GM21786 (cell line): ENCODE measurements around the gene TADA2A.
"Not testable (repeated sequence)": the region's sequence is repeated elsewhere in the genome, so short reads cannot be mapped to it uniquely, and the experiment has no call there.

Experiments
- ATAC-seq: cut with Tn5 transposase; IDR thresholded peaks from one replicate; pipeline ENCODE4 v1.9.1; 2021; ENCODE audit not compliant: unreplicated experiment

The TADA2A gene

GRCh38 chr17:37490638-37491614 is 84.2 kb downstream of the TADA2A start:
- ATAC-seq, result no peak

DNA sequence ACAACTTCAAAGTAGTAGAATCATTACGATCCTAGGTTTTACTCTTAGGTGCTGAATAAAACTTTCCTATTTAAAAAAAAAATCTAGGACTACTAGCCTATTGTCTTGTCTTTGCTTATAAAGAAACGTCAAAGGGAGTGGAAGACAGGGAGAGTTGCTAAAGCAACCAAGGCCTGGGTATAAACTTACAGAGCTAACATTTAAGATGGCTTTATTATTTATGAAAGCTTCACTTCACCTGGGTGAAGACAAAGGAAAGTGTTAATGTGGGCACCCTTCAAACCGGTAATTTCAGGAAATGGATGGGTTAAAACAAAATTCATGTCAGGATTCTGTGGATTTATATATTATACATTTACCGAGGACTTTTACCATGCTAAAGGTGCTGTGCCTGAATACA is 85.5 kb downstream of the TADA2A start:
- ATAC-seq, result no peak

DNA sequence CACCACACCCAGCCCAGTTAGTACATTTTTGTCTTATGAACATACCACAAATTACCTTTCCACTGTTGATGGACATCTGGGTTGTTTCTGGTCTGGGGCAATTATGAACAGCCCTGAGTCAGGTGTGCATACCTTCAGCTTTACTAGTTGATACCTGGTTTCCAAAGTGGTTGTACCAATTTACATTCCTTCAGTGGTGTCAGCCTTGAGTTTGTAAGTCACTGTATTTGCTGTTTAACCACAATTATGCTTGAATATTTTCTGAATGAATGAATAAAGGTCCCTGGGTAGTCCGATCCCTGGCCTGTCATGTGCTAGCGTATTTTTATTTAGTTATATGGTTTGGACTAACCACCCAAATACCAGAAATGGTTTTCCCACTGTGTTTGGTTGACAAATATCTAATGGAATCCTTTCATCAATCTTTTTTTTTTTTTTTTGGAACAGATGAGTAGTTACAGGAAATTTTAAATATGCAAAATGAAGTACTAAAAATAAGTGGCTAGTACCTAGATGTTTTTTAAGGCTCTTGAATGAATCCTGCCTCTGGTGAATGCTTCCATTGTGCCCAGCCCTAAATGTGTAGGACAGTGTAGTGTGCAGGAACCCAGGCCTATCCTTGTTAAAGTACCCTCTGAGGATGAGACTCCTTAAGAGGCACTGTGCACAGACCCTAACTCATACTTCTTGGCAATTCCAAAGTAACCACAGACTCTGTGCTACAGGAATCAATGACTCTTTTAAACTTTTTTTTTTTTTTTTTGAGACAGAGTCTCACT is 86.8 kb downstream of the TADA2A start:
- ATAC-seq, result no peak

- no peak for ATAC-seq
Measured at GRCh38 chr17:37494401-37494831, 87.7 kb downstream of the TADA2A start.

GRCh38 chr17:37494971-37495370 is 88.3 kb downstream of the TADA2A start:
- ATAC-seq, result no peak

DNA sequence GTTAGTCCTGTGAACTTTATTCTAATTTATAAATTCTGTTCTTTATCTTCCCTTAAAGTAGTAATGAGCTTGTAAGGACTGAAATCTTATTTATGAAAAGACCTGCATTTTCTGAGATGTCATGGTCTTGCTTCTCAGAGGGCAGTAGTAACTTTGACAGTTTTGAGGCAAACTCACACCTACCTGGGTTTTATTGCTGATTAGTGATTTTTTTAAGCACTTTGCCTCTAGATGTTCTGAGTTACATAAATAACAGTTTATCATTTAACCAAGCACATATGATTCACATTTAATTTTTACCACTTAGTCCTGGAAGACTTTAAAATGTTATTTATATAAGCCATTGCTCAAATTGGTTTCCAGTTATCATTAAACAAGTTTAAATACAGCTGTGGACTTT is 93.7 kb downstream of the TADA2A start:
- no peak for ATAC-seq

DNA sequence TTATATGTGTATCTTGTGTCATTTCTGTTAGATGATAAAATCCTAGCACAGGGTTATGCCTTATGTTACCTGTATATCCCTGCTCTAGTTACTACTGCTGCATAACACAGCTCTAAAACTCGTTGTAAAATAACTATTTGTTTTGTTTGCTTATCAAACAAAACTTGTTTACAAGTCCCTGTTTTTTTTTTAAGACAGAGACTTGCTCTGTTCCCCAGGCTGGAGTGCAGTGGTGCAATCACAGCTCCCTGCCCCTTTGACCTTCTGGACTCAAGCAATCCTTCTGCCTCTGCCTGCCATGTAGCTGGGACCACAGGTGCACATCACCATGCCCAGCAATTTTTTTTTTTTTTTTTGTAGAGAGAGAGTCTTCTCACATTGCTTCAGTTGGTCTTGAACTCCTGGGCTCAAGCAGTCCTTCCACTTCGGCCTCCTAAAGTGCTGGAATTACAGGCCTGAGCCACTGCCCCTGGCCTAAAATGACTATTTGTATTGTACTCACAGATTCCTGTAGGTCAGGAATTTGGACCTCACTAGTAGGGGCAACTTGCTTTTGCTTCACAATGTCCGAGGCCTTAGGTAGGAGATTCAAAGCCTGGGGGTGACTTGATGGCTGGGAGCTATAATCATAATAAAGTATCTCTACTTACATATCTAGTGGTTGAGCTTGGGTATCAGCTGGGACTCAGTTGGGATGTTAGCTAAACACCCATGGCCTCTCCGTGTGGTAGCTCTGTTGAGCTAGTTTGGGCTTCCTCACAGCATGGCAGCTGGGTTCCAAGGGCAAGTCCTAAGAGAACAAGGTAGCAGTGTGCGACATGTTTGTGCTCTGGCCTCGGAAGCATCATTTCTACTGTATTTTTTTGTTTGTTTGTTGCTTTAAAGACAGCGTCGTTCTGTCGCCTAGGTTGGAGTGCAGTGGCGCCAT is 95.6 kb downstream of the TADA2A start:
- ATAC-seq, result no peak

DNA sequence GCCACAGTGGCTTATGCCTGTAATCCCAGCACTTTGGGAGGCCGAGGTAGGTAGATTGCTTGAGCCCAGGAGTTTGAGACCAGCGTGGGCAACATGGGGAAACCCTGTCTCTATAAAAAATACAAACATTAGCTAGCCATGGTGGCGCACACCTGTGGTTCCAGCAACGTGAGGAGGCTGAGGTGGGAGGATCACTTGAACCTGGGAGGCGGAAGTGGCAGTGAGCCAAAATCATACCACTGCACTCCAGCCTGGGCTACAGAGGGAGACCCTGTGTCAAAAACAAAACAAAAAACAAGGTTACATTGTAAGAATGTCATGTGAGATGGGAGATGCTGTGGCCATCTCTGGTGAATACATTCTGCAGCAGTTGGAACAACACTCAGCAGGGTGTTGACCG is 96.5 kb downstream of the TADA2A start:
- no peak for ATAC-seq

DNA sequence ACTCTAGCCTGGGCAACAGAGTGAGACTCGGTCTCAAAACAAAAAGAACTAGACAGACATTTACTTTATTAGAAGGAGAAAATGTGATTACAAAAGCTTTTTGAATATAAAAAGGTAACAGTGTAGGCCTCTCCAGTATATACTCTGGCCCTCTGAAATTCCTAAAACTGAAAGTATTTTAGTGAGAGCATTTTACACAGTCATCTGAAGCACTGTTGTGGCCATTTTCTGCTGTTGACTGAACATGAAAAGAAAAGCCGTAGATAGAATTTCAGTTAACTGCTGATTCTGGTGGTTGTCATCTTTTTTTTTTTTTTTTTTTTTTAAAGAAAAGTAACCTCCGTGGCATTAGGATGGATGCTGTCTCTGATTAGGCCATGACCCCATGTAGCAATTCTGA is 98.6 kb downstream of the TADA2A start:
- ATAC-seq, result no peak

DNA sequence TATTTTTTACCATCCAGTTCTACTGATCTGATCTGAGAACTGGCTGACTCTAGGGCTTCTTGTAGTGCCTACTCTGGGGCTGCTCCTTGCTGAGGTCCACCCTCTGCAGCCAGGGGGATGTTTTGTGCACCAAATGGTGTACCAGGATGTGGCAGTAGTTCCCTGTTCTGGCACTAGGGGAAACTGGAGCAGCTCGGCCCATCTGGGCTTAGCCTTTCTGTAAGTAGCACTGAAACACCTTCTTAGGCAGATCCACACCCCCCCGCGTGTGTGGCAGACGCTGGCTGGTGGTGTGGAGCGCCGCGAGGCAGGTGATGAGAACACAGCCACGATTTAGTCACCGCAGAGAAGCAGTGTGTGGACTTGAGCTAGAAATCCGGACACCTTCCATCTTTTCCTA is 100.0 kb downstream of the TADA2A start:
- no peak for ATAC-seq

DNA sequence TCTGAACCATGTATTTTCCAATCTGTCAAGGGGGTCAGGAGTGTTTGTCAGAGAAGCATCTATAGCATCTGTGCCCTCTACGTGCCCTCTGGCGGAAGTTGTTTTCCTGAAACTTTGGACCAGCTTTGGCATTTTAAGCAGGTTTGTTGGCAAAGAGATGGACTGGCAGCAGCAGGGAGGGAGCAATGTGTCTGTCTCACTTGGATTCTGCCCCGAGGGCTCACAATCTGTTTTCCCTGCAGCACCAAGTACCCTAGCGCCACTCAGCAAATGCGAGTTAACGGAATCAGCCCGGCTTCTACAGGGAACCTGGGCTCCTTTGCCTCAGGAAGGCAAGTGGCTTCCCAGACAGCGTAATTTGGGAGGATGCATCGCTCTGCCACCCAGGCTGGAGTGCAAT is 100.4 kb downstream of the TADA2A start:
- ATAC-seq, result no peak

GRCh38 chr17:37510056-37510455 is 103.4 kb downstream of the TADA2A start:
- ATAC-seq, result no peak

- ATAC-seq, result not testable (repeated sequence)
Measured at GRCh38 chr17:37511642-37512041, 105.0 kb downstream of the TADA2A start.

- ATAC-seq, result no peak
Measured at GRCh38 chr17:37512442-37513068, 105.9 kb downstream of the TADA2A start.

GRCh38 chr17:37513711-37514110 is 107.0 kb downstream of the TADA2A start:
- no peak for ATAC-seq

DNA sequence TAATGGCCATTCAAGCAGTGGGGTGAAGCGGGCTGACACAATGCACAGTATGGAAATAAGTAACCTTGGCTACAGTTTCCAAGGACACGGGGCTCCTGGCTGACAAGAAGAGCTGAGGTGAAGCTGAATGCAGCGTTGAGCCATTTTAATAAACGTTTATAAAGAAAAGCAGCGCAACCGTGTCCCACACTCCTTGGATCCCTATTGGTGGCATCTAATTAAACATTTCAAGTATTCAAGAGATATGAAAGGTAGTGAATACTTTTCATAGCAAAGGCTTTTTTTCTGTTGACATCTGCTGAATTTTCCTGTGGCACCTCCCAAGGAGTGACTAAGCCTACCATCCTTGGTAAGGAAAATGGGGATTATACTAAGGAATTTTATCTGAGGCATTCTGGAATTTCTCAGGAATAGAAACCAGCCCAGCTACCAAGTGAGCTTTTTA is 109.5 kb downstream of the TADA2A start:
- no peak for ATAC-seq

DNA sequence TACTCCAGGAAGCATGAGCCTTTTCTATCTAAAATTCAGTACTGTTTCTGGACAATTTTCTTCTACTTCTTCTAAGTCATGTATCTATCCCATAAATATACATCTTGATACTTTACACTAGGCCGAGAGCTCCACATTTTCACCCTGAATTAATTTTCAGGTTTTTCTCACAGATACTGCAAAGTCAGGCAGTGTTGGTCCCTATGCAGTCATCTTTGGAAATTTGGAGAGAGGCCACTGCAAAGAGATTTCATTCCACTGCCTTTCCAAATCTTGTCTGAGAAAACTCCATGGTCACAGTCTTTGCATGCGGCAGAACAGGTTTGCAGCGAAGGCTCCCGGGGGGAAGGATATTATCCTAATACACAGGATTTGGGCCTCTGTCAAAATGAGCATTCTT is 111.2 kb downstream of the TADA2A start:
- ATAC-seq, result no peak

- no peak for ATAC-seq
Measured at GRCh38 chr17:37518826-37519225, 112.1 kb downstream of the TADA2A start.

DNA sequence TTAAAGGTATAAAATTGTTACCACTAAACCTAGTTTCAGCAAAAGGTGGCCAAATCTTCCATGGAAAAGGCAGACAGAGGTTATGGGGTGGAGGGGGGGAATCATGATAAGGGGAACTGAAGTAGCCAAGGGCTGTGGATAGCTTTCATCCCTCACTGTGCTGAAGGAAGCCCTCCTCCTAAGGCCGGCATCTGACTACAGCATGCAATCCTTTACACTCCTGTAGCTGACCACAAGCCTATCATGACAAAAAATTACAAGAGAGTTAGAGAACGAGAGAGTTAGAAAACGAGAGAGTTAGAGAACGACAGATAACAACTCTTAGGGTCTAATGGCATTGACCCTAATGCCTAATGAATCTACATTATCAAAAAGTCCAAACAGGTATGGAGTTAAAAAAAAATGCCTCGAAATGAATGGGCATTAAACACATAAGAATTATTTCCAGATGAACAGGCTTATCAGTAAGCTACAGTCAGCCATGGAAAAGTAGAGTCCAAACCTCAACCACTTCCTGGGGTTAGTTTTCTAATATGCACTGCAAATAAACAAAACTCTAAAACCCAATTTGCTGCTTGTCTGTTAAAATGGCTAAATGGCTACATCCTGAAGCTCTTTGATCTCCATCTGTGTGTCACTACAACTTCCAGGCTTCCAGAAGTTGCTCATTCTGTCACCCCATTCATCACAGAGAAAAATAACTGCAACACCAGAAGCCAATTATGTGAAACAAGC is 112.7 kb downstream of the TADA2A start:
- no peak for ATAC-seq

- ATAC-seq, result no peak
Measured at GRCh38 chr17:37520174-37520573, 113.5 kb downstream of the TADA2A start.
